ENCODE measurements around the gene PIGC.

The PIGC gene

GRCh38 chr1:172399756-172400721, 43.8 kb downstream of the PIGC start:
- Histone ChIP-seq H3K4me2 (ENCODE audit: low read length) (no peak overlapping the region), H3K36me3 (ENCODE audit: control insufficient read depth in 1 of 2, insufficient read depth in 2 of 2, low read length in 2 of 2) (no peaks in the 10 kb centered on the region), H3K4me1 (ENCODE audit: control insufficient read depth in 1 of 2, insufficient read depth in 2 of 2, low read length in 2 of 2) (peaks cover 0 to 3% of the 10 kb centered on the region in 2 experiments), H3K79me1 (ENCODE audit: low read length) (peaks cover 6% of the 10 kb centered on the region), H3K4me3 (ENCODE audit: low read depth, low read length) (no peak overlapping the region), H3K79me2 (ENCODE audit: control insufficient read depth, insufficient read depth, low read length, poor library complexity) (no peaks in the 10 kb centered on the region), H3K23ac (ENCODE audit: low read length) (no peak overlapping the region), H2AK5ac (ENCODE audit: low read length) (no peak overlapping the region), H2BK120ac (ENCODE audit: insufficient read depth, low read length, poor library complexity) (peak overlapping the region; percentile 54), H2BK5ac (ENCODE audit: low read depth, low read length, poor library complexity) (peak overlapping the region; percentile 32), H3K27ac (ENCODE audit: low read depth, low read length) (peak overlapping the region; percentile 23), H3K14ac (ENCODE audit: low read length) (peak overlapping the region; percentile 21), H4K12ac (ENCODE audit: low read depth, low read length) (no peak overlapping the region), H2BK12ac (ENCODE audit: low read length) (peak overlapping the region; percentile 67), H3K18ac (ENCODE audit: low read length) (no peak overlapping the region), H3K9ac (ENCODE audit: low read length) (no peak overlapping the region), H3K27me3 (ENCODE audit: insufficient read depth, low read length) (no peaks in the 10 kb centered on the region), H4K8ac (ENCODE audit: low read depth, low read length) (peak overlapping the region; percentile 61), H3K4ac (ENCODE audit: low read depth, low read length) (no peak overlapping the region), H3K9me3 (ENCODE audit: insufficient read depth, low read depth, low read length) (no peaks in the 10 kb centered on the region), H2AFZ (ENCODE audit: insufficient read depth, low read length, poor library complexity) (peak overlapping the region; percentile 14), H4K91ac (ENCODE audit: low read depth, low read length) (peak overlapping the region; percentile 67)
- WGBS (ENCODE audit: extremely low coverage, insufficient coverage, insufficient read length), result no CpG with 5 or more reads among the region's 6 CpGs
- no peak for DNase-seq

DNA sequence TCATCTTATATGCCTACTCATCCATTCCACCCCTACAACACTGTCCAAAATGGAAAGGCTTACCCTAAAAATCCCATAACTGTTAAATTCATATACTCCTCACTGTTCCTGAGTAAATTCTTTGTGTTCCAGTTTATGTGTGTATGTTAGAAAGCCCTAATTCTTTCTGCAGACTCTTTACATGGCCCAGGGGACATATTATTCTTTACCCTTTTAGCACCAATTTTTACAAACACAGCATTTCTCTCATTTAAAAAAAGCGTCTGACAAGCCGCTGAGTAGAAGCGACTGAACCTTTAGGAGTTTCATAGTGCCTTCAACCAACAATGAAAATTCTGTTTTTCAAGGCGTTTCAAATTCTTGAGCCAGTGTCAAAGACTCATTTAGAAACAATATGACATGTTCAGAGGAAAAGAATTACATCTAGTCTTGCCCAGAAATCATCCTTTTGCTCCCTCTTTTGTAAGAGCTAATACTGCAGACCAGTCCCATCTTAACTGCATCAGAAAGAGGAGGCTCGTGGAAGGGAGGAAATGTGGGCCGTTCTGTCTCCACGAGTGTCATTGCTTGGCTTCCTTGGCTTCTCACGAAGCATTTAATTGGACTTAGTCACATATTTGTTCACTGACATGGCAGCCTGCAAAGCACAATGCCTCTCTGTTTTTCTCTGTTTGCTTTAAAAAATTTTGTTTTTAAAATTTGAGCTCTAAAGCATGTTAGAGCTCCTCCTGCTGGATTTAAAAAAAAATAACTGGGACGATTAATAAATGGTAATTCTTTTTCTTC, 44.7 kb downstream of the PIGC start:
- Histone ChIP-seq H3K79me1 (ENCODE audit: low read length) (peaks cover 6% of the 10 kb centered on the region), H2BK120ac (ENCODE audit: insufficient read depth, low read length, poor library complexity) (no peak overlapping the region), H2BK12ac (ENCODE audit: low read length) (no peak overlapping the region), H3K4me1 (ENCODE audit: control insufficient read depth in 1 of 2, insufficient read depth in 2 of 2, low read length in 2 of 2) (peaks cover 0 to 4% of the 10 kb centered on the region in 2 experiments), H4K91ac (ENCODE audit: low read depth, low read length) (peak overlapping the region; percentile 61), H3K27me3 (ENCODE audit: insufficient read depth, low read length) (no peaks in the 10 kb centered on the region), H3K9me3 (ENCODE audit: insufficient read depth, low read depth, low read length) (no peaks in the 10 kb centered on the region), H3K4me3 (ENCODE audit: low read depth, low read length) (no peak overlapping the region), H3K18ac (ENCODE audit: low read length) (no peak overlapping the region), H2AK5ac (ENCODE audit: low read length) (no peak overlapping the region), H3K79me2 (ENCODE audit: control insufficient read depth, insufficient read depth, low read length, poor library complexity) (no peaks in the 10 kb centered on the region), H2BK5ac (ENCODE audit: low read depth, low read length, poor library complexity) (peak overlapping the region; percentile 72), H3K9ac (ENCODE audit: low read length) (no peak overlapping the region), H3K4ac (ENCODE audit: low read depth, low read length) (no peak overlapping the region), H3K27ac (ENCODE audit: low read depth, low read length) (peak overlapping the region; percentile 71), H3K23ac (ENCODE audit: low read length) (no peak overlapping the region), H2AFZ (ENCODE audit: insufficient read depth, low read length, poor library complexity) (no peak overlapping the region), H4K8ac (ENCODE audit: low read depth, low read length) (peak overlapping the region; percentile 11), H4K12ac (ENCODE audit: low read depth, low read length) (no peak overlapping the region), H3K14ac (ENCODE audit: low read length) (no peak overlapping the region), H3K4me2 (ENCODE audit: low read length) (no peak overlapping the region), H3K36me3 (ENCODE audit: control insufficient read depth in 1 of 2, insufficient read depth in 2 of 2, low read length in 2 of 2) (no peaks in the 10 kb centered on the region)
- no CpG with 5 or more reads among the region's 9 CpGs for WGBS (ENCODE audit: extremely low coverage, insufficient coverage, insufficient read length)
- DNase-seq, result peak; percentile 12 to 76

DNA sequence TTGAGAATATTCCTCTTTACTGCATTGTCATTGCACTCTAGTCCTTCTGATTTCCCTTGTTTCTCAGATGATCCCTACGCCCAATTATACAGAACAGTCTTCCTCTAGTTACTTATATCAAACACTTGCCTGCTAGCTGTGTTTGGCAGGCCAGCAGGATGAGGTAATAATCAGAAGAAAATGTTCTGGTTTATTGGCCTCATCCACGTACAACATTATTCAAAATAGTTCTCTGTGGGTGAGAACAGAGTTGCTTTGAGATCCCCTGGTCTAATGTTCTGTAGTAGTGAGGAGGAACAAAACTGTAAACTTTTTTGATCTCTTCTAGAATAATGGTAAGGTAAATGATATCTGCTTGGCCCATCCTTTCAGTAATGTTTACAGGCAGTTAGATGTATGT, 45.7 kb downstream of the PIGC start:
- H3K27ac ChIP-seq (ENCODE audit: low read depth, low read length), result peak overlapping the region; percentile 57
- no CpG with 5 or more reads among the region's 2 CpGs for WGBS (ENCODE audit: extremely low coverage, insufficient coverage, insufficient read length)
- no peak overlapping the region for H2BK120ac ChIP-seq (ENCODE audit: insufficient read depth, low read length, poor library complexity)
- no peaks in the 10 kb centered on the region for H3K79me2 ChIP-seq (ENCODE audit: control insufficient read depth, insufficient read depth, low read length, poor library complexity)
- no peaks in the 10 kb centered on the region for H3K27me3 ChIP-seq (ENCODE audit: insufficient read depth, low read length)
- no peak overlapping the region for H3K18ac ChIP-seq (ENCODE audit: low read length)
- no peak overlapping the region for H3K9ac ChIP-seq (ENCODE audit: low read length)
- H2BK5ac ChIP-seq (ENCODE audit: low read depth, low read length, poor library complexity), result no peak overlapping the region
- H2AK5ac ChIP-seq (ENCODE audit: low read length), result no peak overlapping the region
- H3K36me3 ChIP-seq (ENCODE audit: control insufficient read depth in 1 of 2, insufficient read depth in 2 of 2, low read length in 2 of 2), result no peaks in the 10 kb centered on the region
- H3K4me3 ChIP-seq (ENCODE audit: low read depth, low read length), result no peak overlapping the region
- no peak overlapping the region for H3K4me2 ChIP-seq (ENCODE audit: low read length)
- H4K91ac ChIP-seq (ENCODE audit: low read depth, low read length), result no peak overlapping the region
- H3K4ac ChIP-seq (ENCODE audit: low read depth, low read length), result no peak overlapping the region
- H2BK12ac ChIP-seq (ENCODE audit: low read length), result peak overlapping the region; percentile 71
- H3K4me1 ChIP-seq (ENCODE audit: control insufficient read depth in 1 of 2, insufficient read depth in 2 of 2, low read length in 2 of 2), result peaks cover 0 to 8% of the 10 kb centered on the region in 2 experiments
- no peaks in the 10 kb centered on the region for H3K9me3 ChIP-seq (ENCODE audit: insufficient read depth, low read depth, low read length)
- H3K23ac ChIP-seq (ENCODE audit: low read length), result no peak overlapping the region
- no peak overlapping the region for H4K12ac ChIP-seq (ENCODE audit: low read depth, low read length)
- DNase-seq, result no peak
- peak overlapping the region; percentile 19 for H4K8ac ChIP-seq (ENCODE audit: low read depth, low read length)
- H3K79me1 ChIP-seq (ENCODE audit: low read length), result peaks cover 7% of the 10 kb centered on the region
- H2AFZ ChIP-seq (ENCODE audit: insufficient read depth, low read length, poor library complexity), result no peak overlapping the region
- H3K14ac ChIP-seq (ENCODE audit: low read length), result no peak overlapping the region

DNA sequence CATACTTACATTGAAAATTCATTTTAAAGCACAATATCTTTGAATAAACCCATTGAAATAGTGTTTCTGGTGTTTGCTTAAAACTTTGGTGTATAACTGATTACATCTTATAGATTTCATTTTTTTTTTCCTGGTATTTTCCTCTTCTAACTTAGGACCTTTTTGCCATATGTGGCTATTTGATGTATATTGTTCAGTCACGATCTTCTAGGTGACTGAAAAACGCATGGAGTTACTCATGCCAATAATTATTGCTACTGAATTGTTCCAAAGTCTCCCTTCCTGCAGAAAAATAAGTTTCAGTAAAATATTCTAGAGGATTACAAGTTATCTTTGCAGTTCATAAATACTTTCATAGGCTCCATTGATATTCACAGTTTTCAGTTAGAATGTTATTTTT, 46.2 kb downstream of the PIGC start:
- Histone ChIP-seq H4K8ac (ENCODE audit: low read depth, low read length) (no peak overlapping the region), H2BK120ac (ENCODE audit: insufficient read depth, low read length, poor library complexity) (no peak overlapping the region), H4K12ac (ENCODE audit: low read depth, low read length) (no peak overlapping the region), H2AFZ (ENCODE audit: insufficient read depth, low read length, poor library complexity) (no peak overlapping the region), H3K36me3 (ENCODE audit: control insufficient read depth in 1 of 2, insufficient read depth in 2 of 2, low read length in 2 of 2) (no peaks in the 10 kb centered on the region), H3K4ac (ENCODE audit: low read depth, low read length) (no peak overlapping the region), H3K23ac (ENCODE audit: low read length) (no peak overlapping the region), H3K4me3 (ENCODE audit: low read depth, low read length) (no peak overlapping the region), H2BK12ac (ENCODE audit: low read length) (no peak overlapping the region), H3K9ac (ENCODE audit: low read length) (no peak overlapping the region), H3K14ac (ENCODE audit: low read length) (no peak overlapping the region), H3K27ac (ENCODE audit: low read depth, low read length) (no peak overlapping the region), H2BK5ac (ENCODE audit: low read depth, low read length, poor library complexity) (no peak overlapping the region), H3K79me2 (ENCODE audit: control insufficient read depth, insufficient read depth, low read length, poor library complexity) (no peaks in the 10 kb centered on the region), H3K27me3 (ENCODE audit: insufficient read depth, low read length) (no peaks in the 10 kb centered on the region), H3K79me1 (ENCODE audit: low read length) (peaks cover 9% of the 10 kb centered on the region), H3K18ac (ENCODE audit: low read length) (no peak overlapping the region), H2AK5ac (ENCODE audit: low read length) (no peak overlapping the region), H3K4me1 (ENCODE audit: control insufficient read depth in 1 of 2, insufficient read depth in 2 of 2, low read length in 2 of 2) (peaks cover 0 to 8% of the 10 kb centered on the region in 2 experiments), H4K91ac (ENCODE audit: low read depth, low read length) (no peak overlapping the region), H3K9me3 (ENCODE audit: insufficient read depth, low read depth, low read length) (no peaks in the 10 kb centered on the region), H3K4me2 (ENCODE audit: low read length) (no peak overlapping the region)
- no CpG with 5 or more reads among the region's 2 CpGs for WGBS (ENCODE audit: extremely low coverage, insufficient coverage, insufficient read length)
- DNase-seq, result no peak
